Stomach (tissue), 9 donors: ENCODE measurements around the gene PPCDC. TPM values are rescaled to one million over a fixed set of nuclear protein-coding genes. Genes with fewer than 3 reads are reported as not detected.

ENCODE experiments used
- DNase-seq, 2 donors: peaks; one replicate each; pipeline versions ENCODE4 v3.0.0 to v3.0.0-alpha.2; 2013 to 2019
- H3K27ac ChIP-seq, 5 donors: fragments of 200-600 bp in 4 of 5; sonication (generic) in 4 of 5; one replicate each; pipeline ENCODE4 v1.5.1; 2013 to 2019; ENCODE audit warnings: mild to moderate bottlenecking in 1 of 5, moderate library complexity in 1 of 5
- H3K27me3 ChIP-seq, 3 donors: fragments of 200-600 bp; sonication (generic); one replicate each; pipeline ENCODE4 v1.5.1; 2017 to 2019; ENCODE audit warnings: mixed run types in 1 of 3
- H3K36me3 ChIP-seq, 4 donors: fragments of 200-600 bp; sonication (generic); 1 replicate in 3 of 4; 2 replicates in 1 of 4; pipeline ENCODE4 v1.5.1; 2016 to 2019
- H3K4me1 ChIP-seq, 4 donors: fragments of 200-600 bp; sonication (generic); one replicate each; pipeline ENCODE4 v1.5.1; 2016 to 2019
- H3K4me3 ChIP-seq, 4 donors: fragments of 200-600 bp; sonication (generic) in 3 of 4; one replicate each; pipeline ENCODE4 v1.5.1; 2016 to 2019; ENCODE audit warnings: mild to moderate bottlenecking in 1 of 4
- H3K9me3 ChIP-seq, 4 donors: fragments of 200-600 bp; sonication (generic); one replicate each; pipeline ENCODE4 v1.5.1; 2016 to 2019
- EP300 ChIP-seq: sonication (generic); formaldehyde crosslinking; IDR thresholded peaks from one replicate; pipeline ENCODE4 v1.6.1; 2017; ENCODE audit warnings: antibody characterized with exemption
- POLR2A ChIP-seq, 4 donors: fragments of 450-650 bp; IDR thresholded peaks; one replicate each; pipeline ENCODE4 v1.6.1; 2016; ENCODE audit warnings: antibody characterized with exemption in 4 of 4, control low read depth in 2 of 4, mild to moderate bottlenecking in 1 of 4, moderate library complexity in 1 of 4
- POLR2AphosphoS5 ChIP-seq, 3 donors: sonication (generic); formaldehyde crosslinking; IDR thresholded peaks; one replicate each; pipeline ENCODE4 v1.6.1; 2016; ENCODE audit warnings: antibody characterized with exemption in 3 of 3
- WGBS, 5 donors: extraction: QIAGEN DNeasy Blood & Tissue Kit in 3 of 5; methylation state at CpG; one replicate each; pipeline versions ENCODE4 v1.1.5 to v1.1.7; 2013 to 2018; 5-methylcytosine and 5-hydroxymethylcytosine counted together
- intact Hi-C: fragments of 100-400 bp; cut with DNase I; formaldehyde crosslinking; loops from one replicate; pipeline ENCODE4 v1.15.1; 2023; ENCODE audit warnings: low total_unique reads
- polyA plus RNA-seq, 3 donors: library from polyadenylated mRNA; stranded (reverse); fragments of 200-250 nt; gene quantifications; one replicate each; pipeline ENCODE4 v1.2.3, GENCODE V29; 2013
- total RNA-seq, 5 donors: library from RNA; depleted of rRNA; stranded (reverse); fragments of >200 nt; gene quantifications; one replicate each; pipeline versions ENCODE4 v1.1.0 to v1.2.3, GENCODE V29; 2014 to 2016
- TF ChIP-seq, protein P1 (sequence below), 7 experiments: fragments of 450-650 bp in 4 of 7; fragments of 200-600 bp in 3 of 7; sonication (generic) in 3 of 7; IDR thresholded peaks; one replicate each; pipeline ENCODE4 v1.5.1; 2016 to 2019; ENCODE audit warnings: antibody characterized with exemption in 7 of 7, control low read depth in 2 of 7, mild to moderate bottlenecking in 1 of 7
- donor health status: healthy with polysubstance abuse.
- donor health status: Bipolar disorder and iron deficiency.
- donor health status: healthy.

PPCDC gene
- total and polyA plus RNA-seq, 8 donors: 3.2 to 74.1 (median 22.8) TPM

GRCh38 chr15:75052972-75053747 is 29.8 kb downstream of the PPCDC start:
- H3K27me3 ChIP-seq: no peaks in the 10 kb centered on the region
- no peak overlapping the region for H3K27ac ChIP-seq
- H3K4me1 ChIP-seq: peaks cover 9 to 36% (median 17%) of the 10 kb centered on the region in 4 donors
- H3K36me3 ChIP-seq: peaks cover 0 to 17% (median 7%) of the 10 kb centered on the region in 4 donors
- WGBS, 5 donors: 96 to 99% (median 98%) methylated on average over 4 to 5 of the region's 5 CpGs
- intact Hi-C loops: no loop called here
- TF ChIP-seq EP300: no peak
- TF ChIP-seq, protein P1, sequence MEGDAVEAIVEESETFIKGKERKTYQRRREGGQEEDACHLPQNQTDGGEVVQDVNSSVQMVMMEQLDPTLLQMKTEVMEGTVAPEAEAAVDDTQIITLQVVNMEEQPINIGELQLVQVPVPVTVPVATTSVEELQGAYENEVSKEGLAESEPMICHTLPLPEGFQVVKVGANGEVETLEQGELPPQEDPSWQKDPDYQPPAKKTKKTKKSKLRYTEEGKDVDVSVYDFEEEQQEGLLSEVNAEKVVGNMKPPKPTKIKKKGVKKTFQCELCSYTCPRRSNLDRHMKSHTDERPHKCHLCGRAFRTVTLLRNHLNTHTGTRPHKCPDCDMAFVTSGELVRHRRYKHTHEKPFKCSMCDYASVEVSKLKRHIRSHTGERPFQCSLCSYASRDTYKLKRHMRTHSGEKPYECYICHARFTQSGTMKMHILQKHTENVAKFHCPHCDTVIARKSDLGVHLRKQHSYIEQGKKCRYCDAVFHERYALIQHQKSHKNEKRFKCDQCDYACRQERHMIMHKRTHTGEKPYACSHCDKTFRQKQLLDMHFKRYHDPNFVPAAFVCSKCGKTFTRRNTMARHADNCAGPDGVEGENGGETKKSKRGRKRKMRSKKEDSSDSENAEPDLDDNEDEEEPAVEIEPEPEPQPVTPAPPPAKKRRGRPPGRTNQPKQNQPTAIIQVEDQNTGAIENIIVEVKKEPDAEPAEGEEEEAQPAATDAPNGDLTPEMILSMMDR (IDR thresholded peaks at IDR 0.05): no peak
- TF ChIP-seq POLR2AphosphoS5 (IDR thresholded peaks at IDR 0.05): no peak
- TF ChIP-seq POLR2A (IDR thresholded peaks at IDR 0.05): no peak
- H3K9me3 ChIP-seq: no peaks in the 10 kb centered on the region
- no peak for DNase-seq
- no peak overlapping the region for H3K4me3 ChIP-seq

DNA sequence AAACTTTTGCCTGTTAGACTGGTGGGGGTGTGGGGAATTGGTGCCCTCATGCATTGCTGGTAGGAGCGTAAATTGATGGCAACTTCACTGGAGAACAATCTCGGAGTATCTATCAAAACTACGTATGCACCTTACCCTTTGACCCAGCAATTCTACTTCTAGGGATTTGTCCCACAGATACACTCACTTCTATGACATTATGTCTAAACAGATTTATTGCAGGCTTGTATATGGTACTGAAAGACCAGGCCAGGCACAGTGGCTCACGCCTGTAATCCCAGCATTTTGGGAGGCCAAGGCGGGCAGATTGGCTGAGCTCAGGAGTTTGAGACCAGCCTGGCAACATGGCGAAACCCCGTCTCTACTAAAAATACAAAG is 30.3 kb downstream of the PPCDC start:
- no peak for DNase-seq
- Histone ChIP-seq H3K27ac (no peak overlapping the region), H3K36me3 (peaks cover 0 to 15% (median 3%) of the 10 kb centered on the region in 4 donors), H3K4me3 (no peak overlapping the region), H3K9me3 (no peaks in the 10 kb centered on the region), H3K27me3 (no peaks in the 10 kb centered on the region), H3K4me1 (peaks cover 5 to 30% (median 14%) of the 10 kb centered on the region in 4 donors)
- TF ChIP-seq, protein P1 (IDR thresholded peaks at IDR 0.05): no peak
- TF ChIP-seq EP300: no peak
- no peak for TF ChIP-seq POLR2AphosphoS5 (IDR thresholded peaks at IDR 0.05)
- no peak for TF ChIP-seq POLR2A (IDR thresholded peaks at IDR 0.05)
- intact Hi-C loops: no loop called here
- WGBS, 5 donors: 91 to 99% (median 96%) methylated on average over 7 of the region's 7 CpGs

GRCh38 chr15:75054172-75054897 is 30.9 kb downstream of the PPCDC start:
- H3K27ac ChIP-seq: no peak overlapping the region
- no peaks in the 10 kb centered on the region for H3K9me3 ChIP-seq
- H3K4me3 ChIP-seq: no peak overlapping the region
- no peaks in the 10 kb centered on the region for H3K27me3 ChIP-seq
- intact Hi-C loops: no loop called here
- H3K4me1 ChIP-seq: peaks cover 0 to 24% (median 9%) of the 10 kb centered on the region in 4 donors
- peaks cover 0 to 9% (median 0%) of the 10 kb centered on the region in 4 donors for H3K36me3 ChIP-seq
- WGBS, 5 donors: 47 to 65% (median 58%) methylated on average over 3 of the region's 3 CpGs
- DNase-seq: no peak
- TF ChIP-seq POLR2AphosphoS5 (IDR thresholded peaks at IDR 0.05): no peak
- TF ChIP-seq, protein P1 (IDR thresholded peaks at IDR 0.05): no peak

DNA sequence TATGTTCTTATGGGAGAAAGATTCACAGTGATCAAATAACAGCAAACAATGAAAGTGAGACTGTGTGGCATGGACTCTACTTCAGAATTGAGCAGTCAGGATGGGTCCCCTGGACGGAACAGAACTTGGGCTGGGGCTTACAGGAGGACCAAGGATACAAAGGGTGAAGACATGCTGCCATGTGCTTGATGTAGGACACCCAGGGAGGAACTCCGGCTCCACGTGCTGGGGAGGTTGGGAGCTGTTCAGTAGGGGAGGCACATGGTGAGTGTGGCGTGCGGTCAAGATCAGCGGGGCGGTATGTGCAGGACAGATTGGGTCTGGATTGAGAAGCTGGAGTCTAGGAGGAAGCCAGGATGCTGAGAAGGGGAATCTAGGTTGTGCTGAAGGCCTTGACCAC is 32.6 kb downstream of the PPCDC start:
- no peak for TF ChIP-seq POLR2AphosphoS5 (IDR thresholded peaks at IDR 0.05)
- TF ChIP-seq, protein P1 (IDR thresholded peaks at IDR 0.05): no peak
- intact Hi-C loops: no loop called here
- H3K4me1 ChIP-seq: peaks cover 0 to 14% (median 0%) of the 10 kb centered on the region in 4 donors
- H3K27ac ChIP-seq: no peak overlapping the region
- WGBS, 5 donors: 90 to 98% (median 95%) methylated on average over 7 of the region's 7 CpGs
- H3K9me3 ChIP-seq: no peaks in the 10 kb centered on the region
- H3K4me3 ChIP-seq: no peak overlapping the region
- DNase-seq: no peak
- no peaks in the 10 kb centered on the region for H3K27me3 ChIP-seq
- H3K36me3 ChIP-seq: peaks cover 0 to 4% (median 0%) of the 10 kb centered on the region in 4 donors
